SK-N-SH (cell line): ENCODE results near the gene DSCAML1. TPM values are rescaled to one million over a fixed set of nuclear protein-coding genes. Genes with fewer than 3 reads are reported as not detected.
A peak's percentile ranks its signal among the peaks of the same experiment; 100 is the strongest.

Experiments used
- CTCF ChIA-PET: fragments of 300-600, 350-600 bp; formaldehyde crosslinking; extraction: SDS; loops from one replicate; lab custom pipeline; 2021; lab: Yijun Ruan, JAX
- POLR2A ChIA-PET: fragments of 350-600 bp; sonication (Branson Sonifier 250); formaldehyde crosslinking; extraction: SDS; loops from one replicate; lab custom pipeline; 2020; ENCODE audit warnings: antibody characterized with exemption, inconsistent platforms; lab: Yijun Ruan, JAX
- DNase-seq: peaks from one replicate; pipeline ENCODE4 v3.0.0; 2012
- H2AFZ ChIP-seq: fragments of 200-600 bp; sonication (generic); 2 replicates; pipeline ENCODE4 v1.8.1; 2016; ENCODE audit warnings: antibody characterized with exemption, mild to moderate bottlenecking, low read depth
- H3F3A ChIP-seq: fragments of 200-600 bp; sonication (generic); replicated peaks from 2 replicates; pipeline ENCODE3; 2016; ENCODE audit warnings: antibody characterized with exemption, mild to moderate bottlenecking; ENCODE audit not compliant: insufficient read depth
- H3K27ac ChIP-seq, 2 experiments: fragments of 200-500 bp in 1 of 2; fragments of 200-600 bp in 1 of 2; sonication (Bioruptor generic) in 1 of 2; sonication (generic), shearing (Covaris generic) in 1 of 2; 2 replicates each; pipeline versions ENCODE4 v1.5.1 to v1.6.1; 2014 to 2016; ENCODE audit warnings: low read depth in 2 of 2, inconsistent platforms in 1 of 2, low read length in 1 of 2, mild to moderate bottlenecking in 1 of 2, mixed read lengths in 1 of 2
- H3K27me3 ChIP-seq: fragments of 200-600 bp; sonication (generic), shearing (Covaris generic); 2 replicates; pipeline ENCODE4 v1.6.1; 2016; ENCODE audit warnings: mixed run types; ENCODE audit not compliant: insufficient read depth
- H3K36me3 ChIP-seq, 2 experiments: fragments of 200-500 bp in 1 of 2; fragments of 200-600 bp in 1 of 2; sonication (Bioruptor generic) in 1 of 2; sonication (generic) in 1 of 2; replicated peaks in 1 of 2; 2 replicates each; pipeline versions ENCODE3 to v1.5.1; 2014 to 2016; ENCODE audit warnings: low read length in 1 of 2, mild to moderate bottlenecking in 1 of 2; ENCODE audit not compliant: insufficient read depth in 2 of 2, control insufficient read depth in 1 of 2
- H3K4me1 ChIP-seq, 2 experiments: fragments of 200-500 bp in 1 of 2; fragments of 200-600 bp in 1 of 2; sonication (Bioruptor generic) in 1 of 2; sonication (generic), shearing (Covaris generic) in 1 of 2; 2 replicates each; pipeline versions ENCODE4 v1.5.1 to v1.6.1; 2014 to 2016; ENCODE audit warnings: low read depth in 1 of 2, low read length in 1 of 2, mixed run types in 1 of 2; ENCODE audit not compliant: insufficient read depth in 2 of 2, control insufficient read depth in 1 of 2
- H3K4me2 ChIP-seq: fragments of 200-600 bp; sonication (generic), shearing (Covaris generic); 2 replicates; pipeline ENCODE4 v1.6.1; 2017; ENCODE audit warnings: mixed run types
- H3K4me3 ChIP-seq, 2 experiments: fragments of 200-500 bp in 1 of 2; fragments of 200-600 bp in 1 of 2; sonication (Bioruptor generic) in 1 of 2; sonication (generic), shearing (Covaris generic) in 1 of 2; 2 replicates each; pipeline versions ENCODE4 v1.5.1 to v1.8.1; 2014 to 2016; ENCODE audit warnings: low read depth in 2 of 2, inconsistent platforms in 1 of 2, low read length in 1 of 2, mild to moderate bottlenecking in 1 of 2, mixed read lengths in 1 of 2, moderate library complexity in 1 of 2
- H3K79me2 ChIP-seq: fragments of 200-600 bp; sonication (generic); 2 replicates; pipeline ENCODE4 v1.8.1; 2017; ENCODE audit warnings: mild to moderate bottlenecking; ENCODE audit not compliant: insufficient read depth
- H3K9ac ChIP-seq: fragments of 200-600 bp; sonication (generic); 2 replicates; pipeline ENCODE4 v1.6.1; 2017; ENCODE audit warnings: mixed run types
- H3K9me2 ChIP-seq: fragments of 200-600 bp; sonication (generic); 2 replicates; pipeline ENCODE4 v1.6.1; 2017; ENCODE audit warnings: mixed run types
- H3K9me3 ChIP-seq: fragments of 200-600 bp; sonication (generic); 2 replicates; pipeline ENCODE4 v1.6.1; 2017; ENCODE audit warnings: mixed run types, mild to moderate bottlenecking, moderate library complexity
- H4K20me1 ChIP-seq: fragments of 200-600 bp; sonication (generic); 2 replicates; pipeline ENCODE4 v1.6.1; 2017; ENCODE audit warnings: mild to moderate bottlenecking, mixed run types; ENCODE audit not compliant: insufficient read depth
- CHD2 ChIP-seq: fragments of 150-350 bp; IDR thresholded peaks from 2 replicates; pipeline ENCODE4 v1.6.1; 2018; ENCODE audit warnings: low read length; ENCODE audit not compliant: partially characterized antibody
- EP300 ChIP-seq, 2 experiments: IDR thresholded peaks; 2 replicates each; pipeline versions ENCODE4 v1.4.0 to v1.6.1; 2012; ENCODE audit warnings: borderline replicate concordance in 1 of 2, low read depth in 1 of 2, low read length in 1 of 2
- FOXM1 ChIP-seq: IDR thresholded peaks from 2 replicates; pipeline ENCODE4 v1.4.0; 2012; ENCODE audit warnings: low read depth, mild to moderate bottlenecking
- GABPA ChIP-seq: IDR thresholded peaks from 2 replicates; pipeline ENCODE4 v1.4.0; 2012; ENCODE audit warnings: low read depth, mild to moderate bottlenecking
- GATA2 ChIP-seq: sonication (generic); formaldehyde crosslinking; IDR thresholded peaks from 2 replicates; pipeline ENCODE4 v1.5.0; 2020; ENCODE audit warnings: mild to moderate bottlenecking, missing genetic modification reagents
- IRF3 ChIP-seq: fragments of 150-350 bp; IDR thresholded peaks from 2 replicates; pipeline ENCODE4 v1.6.1; 2016; ENCODE audit warnings: mild to moderate bottlenecking, low read depth, low read length
- MXI1 ChIP-seq: IDR thresholded peaks from 2 replicates; pipeline ENCODE4 v1.6.1; 2012; ENCODE audit warnings: mild to moderate bottlenecking, low read depth, low read length, improper control_type of control experiment
- PBX3 ChIP-seq: IDR thresholded peaks from 2 replicates; pipeline ENCODE4; 2012
- POLR2AphosphoS5 ChIP-seq: IDR thresholded peaks from 2 replicates; pipeline ENCODE4 v1.6.1; 2012; ENCODE audit warnings: low read depth, low read length
- RCOR1 ChIP-seq: fragments of 150-350 bp; IDR thresholded peaks from 2 replicates; pipeline ENCODE4 v1.6.1; 2017; ENCODE audit warnings: antibody characterized with exemption, low read length
- RXRA ChIP-seq: IDR thresholded peaks from 2 replicates; pipeline ENCODE4 v1.4.0; 2012; ENCODE audit warnings: low read depth, mild to moderate bottlenecking, borderline replicate concordance
- TEAD4 ChIP-seq: IDR thresholded peaks from 2 replicates; pipeline ENCODE4 v1.4.0; 2012; ENCODE audit warnings: mild to moderate bottlenecking, borderline replicate concordance; ENCODE audit not compliant: insufficient read depth
- USF2 ChIP-seq: fragments of 150-350 bp; IDR thresholded peaks from 2 replicates; pipeline ENCODE4 v1.6.1; 2017; ENCODE audit warnings: antibody characterized with exemption, low read length, low read depth, borderline replicate concordance
- WGBS: methylation state at CpG from one replicate; pipeline ENCODE4 v1.1.6; 2017; ENCODE audit warnings: low lambda C conversion rate; 5-methylcytosine and 5-hydroxymethylcytosine counted together
- polyA plus RNA-seq, 3 experiments: library from polyadenylated mRNA; depleted of rRNA; stranded (reverse); fragments of >200 nt; gene quantifications; 2 replicates each; pipeline ENCODE4 v1.2.3, GENCODE V29; 2012
- TF ChIP-seq, protein P1 (sequence below): IDR thresholded peaks from 2 replicates; pipeline ENCODE4 v1.6.1; 2012; ENCODE audit warnings: mild to moderate bottlenecking, low read depth, low read length, moderate library complexity

The DSCAML1 gene
- polyA plus RNA-seq, 1 of the 3 experiments (the other 2 are of a cell fraction): not detected

- no peak for TF ChIP-seq GATA2 (CRISPR knock-in tag)
- TF ChIP-seq MXI1: no peak
These were observed 212.8 kb downstream of the DSCAML1 start (continued) for GRCh38 chr11:117584056-117584830.

- TF ChIP-seq EP300 (IDR thresholded peaks at IDR 0.05; ENCODE audit: borderline replicate concordance in 1 of 2, low read depth in 1 of 2, low read length in 1 of 2) (no peak), RXRA (no peak), TEAD4 (no peak), USF2 (no peak), CHD2 (no peak), MXI1 (no peak), IRF3 (no peak), GATA2 (CRISPR knock-in tag) (no peak), GABPA (no peak), RCOR1 (no peak), POLR2AphosphoS5 (no peak), FOXM1 (no peak), PBX3 (no peak)
- TF ChIP-seq, protein P1, sequence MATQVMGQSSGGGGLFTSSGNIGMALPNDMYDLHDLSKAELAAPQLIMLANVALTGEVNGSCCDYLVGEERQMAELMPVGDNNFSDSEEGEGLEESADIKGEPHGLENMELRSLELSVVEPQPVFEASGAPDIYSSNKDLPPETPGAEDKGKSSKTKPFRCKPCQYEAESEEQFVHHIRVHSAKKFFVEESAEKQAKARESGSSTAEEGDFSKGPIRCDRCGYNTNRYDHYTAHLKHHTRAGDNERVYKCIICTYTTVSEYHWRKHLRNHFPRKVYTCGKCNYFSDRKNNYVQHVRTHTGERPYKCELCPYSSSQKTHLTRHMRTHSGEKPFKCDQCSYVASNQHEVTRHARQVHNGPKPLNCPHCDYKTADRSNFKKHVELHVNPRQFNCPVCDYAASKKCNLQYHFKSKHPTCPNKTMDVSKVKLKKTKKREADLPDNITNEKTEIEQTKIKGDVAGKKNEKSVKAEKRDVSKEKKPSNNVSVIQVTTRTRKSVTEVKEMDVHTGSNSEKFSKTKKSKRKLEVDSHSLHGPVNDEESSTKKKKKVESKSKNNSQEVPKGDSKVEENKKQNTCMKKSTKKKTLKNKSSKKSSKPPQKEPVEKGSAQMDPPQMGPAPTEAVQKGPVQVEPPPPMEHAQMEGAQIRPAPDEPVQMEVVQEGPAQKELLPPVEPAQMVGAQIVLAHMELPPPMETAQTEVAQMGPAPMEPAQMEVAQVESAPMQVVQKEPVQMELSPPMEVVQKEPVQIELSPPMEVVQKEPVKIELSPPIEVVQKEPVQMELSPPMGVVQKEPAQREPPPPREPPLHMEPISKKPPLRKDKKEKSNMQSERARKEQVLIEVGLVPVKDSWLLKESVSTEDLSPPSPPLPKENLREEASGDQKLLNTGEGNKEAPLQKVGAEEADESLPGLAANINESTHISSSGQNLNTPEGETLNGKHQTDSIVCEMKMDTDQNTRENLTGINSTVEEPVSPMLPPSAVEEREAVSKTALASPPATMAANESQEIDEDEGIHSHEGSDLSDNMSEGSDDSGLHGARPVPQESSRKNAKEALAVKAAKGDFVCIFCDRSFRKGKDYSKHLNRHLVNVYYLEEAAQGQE: no peak
- no peak overlapping the region for H3K9ac ChIP-seq
- no peaks in the 10 kb centered on the region for H3K36me3 ChIP-seq
These were observed 213.8 kb downstream of the DSCAML1 start for GRCh38 chr11:117583063-117583801.

More at GRCh38 chr11:117583063-117583801, 213.8 kb downstream of the DSCAML1 start:
- peak; percentile 49 for DNase-seq
- Histone ChIP-seq H4K20me1 (no peaks in the 10 kb centered on the region), H3F3A (no peaks in the 10 kb centered on the region), H3K9me3 (no peaks in the 10 kb centered on the region), H3K9me2 (no peaks in the 10 kb centered on the region), H3K79me2 (no peaks in the 10 kb centered on the region), H3K4me1 (peaks cover 4 to 6% of the 10 kb centered on the region in 2 experiments; a peak in 1 of 4 replicates), H3K4me2 (no peak overlapping the region), H3K27me3 (peaks cover 4% of the 10 kb centered on the region; the same call in 1 of the 2 replicates), H3K27ac (no peak overlapping the region), H3K4me3 (no peak overlapping the region), H2AFZ (no peak overlapping the region)
- ChIA-PET CTCF (interaction anchor here (1.4 to 2.1 kb wide), 4 partner anchors 33 to 224 kb away, joined by 3 to 9 read pairs (median 6); no protein-coding TSS in a partner anchor), POLR2A (interaction anchor here (0.7 kb wide), 1 partner anchor 138 kb away, joined by 3 read pairs; no protein-coding TSS in a partner anchor)
- WGBS: 75% methylated on average over 15 of the region's 15 CpGs
